ENCODE data around the gene PCGF5.

DNA sequence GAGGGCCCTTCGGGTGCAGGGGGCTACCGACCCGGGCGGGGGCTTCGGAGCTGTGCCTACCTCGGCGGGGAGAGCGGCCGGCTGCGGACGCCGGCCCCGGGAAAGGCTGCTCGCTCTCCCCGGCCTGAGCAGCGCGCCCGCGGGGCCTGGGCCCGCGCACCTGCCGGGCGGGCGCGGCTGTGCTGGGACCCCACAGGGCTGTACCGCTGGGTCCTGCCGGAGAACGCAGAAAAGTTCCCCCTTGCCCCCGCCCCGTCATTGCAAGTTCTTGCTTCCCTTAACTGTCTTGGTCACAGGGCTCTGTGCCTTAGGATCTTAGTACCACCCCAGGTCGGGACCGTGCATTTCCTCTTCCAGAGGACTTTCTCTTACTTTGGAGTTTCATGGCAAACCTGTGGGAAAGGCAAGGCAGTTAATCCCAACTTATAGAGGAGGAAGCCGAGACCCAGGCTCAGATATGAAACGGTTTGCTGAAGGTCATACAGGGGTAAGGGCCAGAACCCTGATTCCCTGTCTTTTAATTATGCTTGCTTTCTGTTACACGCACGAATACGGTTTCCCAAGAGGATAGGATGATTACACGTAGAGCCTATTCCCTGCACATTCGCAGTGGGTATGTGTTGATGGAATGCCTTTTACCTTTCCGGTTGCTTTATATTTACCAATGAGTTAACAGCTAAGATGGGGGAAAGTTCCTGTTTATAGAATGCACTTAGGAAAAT, 652 bp downstream of the PCGF5 start:
- TF ChIP-seq CTCF (IDR thresholded peaks at IDR 0.05) (no peak), POLR2A (IDR thresholded peaks at IDR 0.05) (no peak)
